K562 (cell line): ENCODE results near the gene NISCH. TPM values are rescaled to one million over a fixed set of nuclear protein-coding genes. Genes with fewer than 3 reads are reported as not detected.
A peak's percentile ranks its signal among the peaks of the same experiment; 100 is the strongest.

ENCODE experiments used
- ATF2 ChIP-seq: sonication (generic); formaldehyde crosslinking; IDR thresholded peaks from 2 replicates; pipeline ENCODE4 v1.8.1; 2022; ENCODE audit warnings: missing genetic modification reagents
- BDP1 ChIP-seq: IDR thresholded peaks from 3 replicates; pipeline ENCODE4 v1.6.1; 2011; ENCODE audit not compliant: insufficient read length, insufficient read depth
- CHD1 ChIP-seq: fragments of 200-600 bp; sonication (generic); IDR thresholded peaks from one replicate; pipeline ENCODE4 v1.6.1; 2012; ENCODE audit warnings: mild to moderate bottlenecking, moderate library complexity, low read length, inconsistent platforms
- COPS2 ChIP-seq: fragments of 450-650 bp; conservative IDR thresholded peaks from 2 replicates; pipeline ENCODE4 v1.6.1; 2016; ENCODE audit warnings: mild to moderate bottlenecking, moderate library complexity
- DEAF1 ChIP-seq: fragments of 450-650 bp; formaldehyde crosslinking; IDR thresholded peaks from 2 replicates; pipeline ENCODE4 v1.4.0; 2020; ENCODE audit warnings: mild to moderate bottlenecking, moderate library complexity
- EP400 ChIP-seq: fragments of 450-650 bp; IDR thresholded peaks from 2 replicates; pipeline ENCODE4 v1.6.1; 2017; ENCODE audit warnings: antibody characterized with exemption, mild to moderate bottlenecking, moderate library complexity
- JUND ChIP-seq, 2 experiments: IDR thresholded peaks; 2 replicates in 1 of 2; 3 replicates in 1 of 2; pipeline ENCODE4 v1.6.1; 2011; ENCODE audit warnings: borderline replicate concordance in 2 of 2, low read depth in 2 of 2, low read length in 2 of 2, improper control_type of control experiment in 1 of 2, missing biosample characterization in 1 of 2, missing genetic modification characterization in 1 of 2, missing genetic modification reagents in 1 of 2
- MTA3 ChIP-seq: fragments of 450-650 bp; formaldehyde crosslinking; IDR thresholded peaks from 2 replicates; pipeline ENCODE4 v1.6.1; 2017; ENCODE audit warnings: mild to moderate bottlenecking, borderline replicate concordance
- MYC ChIP-seq, 2 experiments: fragments of 250-450 bp in 1 of 2; sonication (Bioruptor Pico) in 1 of 2; IDR thresholded peaks; 2 replicates each; pipeline versions ENCODE4 v1.5.1 to v1.6.1; 2012 to 2021; ENCODE audit warnings: low read depth in 2 of 2, borderline replicate concordance in 1 of 2, improper control_type of control experiment in 1 of 2, low read length in 1 of 2, mild to moderate bottlenecking in 1 of 2, moderate library complexity in 1 of 2
- NUFIP1 ChIP-seq: fragments of 450-650 bp; IDR thresholded peaks from 2 replicates; pipeline ENCODE4 v1.6.1; 2018; ENCODE audit not compliant: partially characterized antibody
- PRMT5 ChIP-seq: sonication (generic); formaldehyde crosslinking; IDR thresholded peaks from 2 replicates; pipeline ENCODE4 v1.5.0; 2020; ENCODE audit warnings: missing genetic modification reagents
- RB1 ChIP-seq: fragments of 450-650 bp; IDR thresholded peaks from 2 replicates; pipeline ENCODE4 v1.6.1; 2017; ENCODE audit warnings: low read depth, mild to moderate bottlenecking
- SIN3B ChIP-seq: fragments of 450-650 bp; IDR thresholded peaks from 2 replicates; pipeline ENCODE4 v1.6.1; 2017; ENCODE audit warnings: low read depth, mild to moderate bottlenecking, moderate library complexity
- SRSF9 ChIP-seq: fragments of 200-400 bp; formaldehyde crosslinking; IDR thresholded peaks from 2 replicates; pipeline ENCODE4 v1.6.1; 2017; ENCODE audit warnings: low read depth, low read length, borderline replicate concordance
- USF2 ChIP-seq: sonication (generic); formaldehyde crosslinking; IDR thresholded peaks from 2 replicates; pipeline ENCODE4 v1.5.0; 2020; ENCODE audit warnings: missing genetic modification reagents
- ZBTB8A ChIP-seq: fragments of 450-650 bp; IDR thresholded peaks from 2 replicates; pipeline ENCODE4 v1.6.1; 2018; ENCODE audit warnings: mild to moderate bottlenecking, moderate library complexity; ENCODE audit not compliant: partially characterized antibody
- ZC3H8 ChIP-seq: fragments of 450-650 bp; IDR thresholded peaks from 2 replicates; pipeline ENCODE4 v1.6.1; 2017
- ZNF347 ChIP-seq: fragments of 450-650 bp; formaldehyde crosslinking; IDR thresholded peaks from 2 replicates; pipeline ENCODE4 v1.4.0; 2020; ENCODE audit warnings: low read depth, mild to moderate bottlenecking, moderate library complexity
- ZNF408 ChIP-seq: fragments of 250-450 bp; sonication (Bioruptor Pico); IDR thresholded peaks from 2 replicates; pipeline ENCODE4 v1.4.0; 2020; ENCODE audit warnings: low read depth, mild to moderate bottlenecking, moderate library complexity
- ZNF449 ChIP-seq: fragments of 250-450 bp; sonication (Bioruptor Pico); IDR thresholded peaks from 2 replicates; pipeline ENCODE4 v1.8.0; 2022; ENCODE audit warnings: moderate library complexity, mild to moderate bottlenecking, inconsistent platforms
- ZNF695 ChIP-seq: fragments of 450-650 bp; formaldehyde crosslinking; IDR thresholded peaks from 2 replicates; pipeline ENCODE4 v1.4.0; 2020; ENCODE audit warnings: mild to moderate bottlenecking, moderate library complexity
- ZSCAN32 ChIP-seq: fragments of 450-650 bp; formaldehyde crosslinking; IDR thresholded peaks from 2 replicates; pipeline ENCODE4 v1.4.0; 2020; ENCODE audit warnings: mild to moderate bottlenecking, moderate library complexity
- polyA plus RNA-seq, 8 experiments: library from polyadenylated mRNA; depleted of rRNA in 4 of 8; stranded (reverse) in 5 of 8; unstranded in 3 of 8; fragments of >200 nt; fragmentation: Nextera tagmentation in 2 of 8; fragmentation: Illumina TruSeq in 1 of 8; extraction: Ambion mirVana in 2 of 8; extraction: Trizol in 1 of 8; gene quantifications; 2 replicates each; pipeline versions ENCODE4 v1.2.1 to v1.2.3, GENCODE V29; 2011 to 2014; ENCODE audit warnings: inconsistent platforms in 1 of 8, missing spikeins in 1 of 8
- total RNA-seq, 7 experiments: library from RNA; depleted of rRNA in 6 of 7; stranded (reverse); fragments of >200 nt in 6 of 7; fragmentation: Illumina TruSeq in 2 of 7; extraction: Trizol in 2 of 7; gene quantifications; 2 replicates each; pipeline versions ENCODE4 v1.2.1 to v1.2.3, GENCODE V29; 2011 to 2021; ENCODE audit warnings: low replicate concordance in 1 of 7

The NISCH gene
- total and polyA plus RNA-seq, 9 of the 15 experiments (the other 6 are each of a cell fraction or from before 2014, with no cell fraction given) = 0.44 to 43.5 (median 23.4) TPM

GRCh38 chr3:52533623-52534280 is 78.3 kb downstream of the NISCH start, which contains the start of gene NT5DC2 (continued):
- no peak for TF ChIP-seq JUND (IDR thresholded peaks at IDR 0.05; ENCODE audit: borderline replicate concordance, low read depth, low read length)
- TF ChIP-seq JUND (tag; IDR thresholded peaks at IDR 0.05; ENCODE audit: borderline replicate concordance, low read depth, low read length) = no peak
- TF ChIP-seq PRMT5 (CRISPR knock-in tag) = no peak
- TF ChIP-seq ZBTB8A = no peak
- no peak for TF ChIP-seq USF2 (CRISPR knock-in tag)
- no peak for TF ChIP-seq ZNF347 (CRISPR knock-in tag)
- TF ChIP-seq RB1 = no peak
- no peak for TF ChIP-seq MTA3
- no peak for TF ChIP-seq DEAF1
- TF ChIP-seq ATF2 = no peak
- TF ChIP-seq ZSCAN32 = no peak
- TF ChIP-seq COPS2 = no peak
- TF ChIP-seq CHD1 = no peak
- TF ChIP-seq MYC (IDR thresholded peaks at IDR 0.05; ENCODE audit: low read depth, low read length) = no peak; the same call in 1 of the 2 replicates
- TF ChIP-seq MYC (CRISPR knock-in tag; IDR thresholded peaks at IDR 0.05; ENCODE audit: borderline replicate concordance, low read depth) = no peak
- TF ChIP-seq ZNF695 (CRISPR knock-in tag) = no peak
- no peak for TF ChIP-seq ZC3H8
- no peak for TF ChIP-seq ZNF408
- no peak for TF ChIP-seq BDP1
- TF ChIP-seq NUFIP1 = no peak
- no peak for TF ChIP-seq SRSF9
- TF ChIP-seq ZNF449 (CRISPR knock-in tag) = no peak
- TF ChIP-seq SIN3B = peak; percentile 37; the same call in 1 of the 2 replicates
- peak; percentile 50; the same call in 1 of the 2 replicates for TF ChIP-seq EP400
